ENCODE measurements around the gene UBXN10.

Gene UBXN10

GRCh38 chr1:20152599-20152930 lies 33.3 kb upstream of the UBXN10 start:
- no peak overlapping the region for H3K4me3 ChIP-seq (replicated peaks; ENCODE audit: low read depth, low read length)
- TF ChIP-seq, protein P1, sequence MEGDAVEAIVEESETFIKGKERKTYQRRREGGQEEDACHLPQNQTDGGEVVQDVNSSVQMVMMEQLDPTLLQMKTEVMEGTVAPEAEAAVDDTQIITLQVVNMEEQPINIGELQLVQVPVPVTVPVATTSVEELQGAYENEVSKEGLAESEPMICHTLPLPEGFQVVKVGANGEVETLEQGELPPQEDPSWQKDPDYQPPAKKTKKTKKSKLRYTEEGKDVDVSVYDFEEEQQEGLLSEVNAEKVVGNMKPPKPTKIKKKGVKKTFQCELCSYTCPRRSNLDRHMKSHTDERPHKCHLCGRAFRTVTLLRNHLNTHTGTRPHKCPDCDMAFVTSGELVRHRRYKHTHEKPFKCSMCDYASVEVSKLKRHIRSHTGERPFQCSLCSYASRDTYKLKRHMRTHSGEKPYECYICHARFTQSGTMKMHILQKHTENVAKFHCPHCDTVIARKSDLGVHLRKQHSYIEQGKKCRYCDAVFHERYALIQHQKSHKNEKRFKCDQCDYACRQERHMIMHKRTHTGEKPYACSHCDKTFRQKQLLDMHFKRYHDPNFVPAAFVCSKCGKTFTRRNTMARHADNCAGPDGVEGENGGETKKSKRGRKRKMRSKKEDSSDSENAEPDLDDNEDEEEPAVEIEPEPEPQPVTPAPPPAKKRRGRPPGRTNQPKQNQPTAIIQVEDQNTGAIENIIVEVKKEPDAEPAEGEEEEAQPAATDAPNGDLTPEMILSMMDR (IDR thresholded peaks at IDR 0.05; ENCODE audit: low read length, missing control alignments): no peak
- no peak for DNase-seq (ENCODE audit: low read depth)

DNA sequence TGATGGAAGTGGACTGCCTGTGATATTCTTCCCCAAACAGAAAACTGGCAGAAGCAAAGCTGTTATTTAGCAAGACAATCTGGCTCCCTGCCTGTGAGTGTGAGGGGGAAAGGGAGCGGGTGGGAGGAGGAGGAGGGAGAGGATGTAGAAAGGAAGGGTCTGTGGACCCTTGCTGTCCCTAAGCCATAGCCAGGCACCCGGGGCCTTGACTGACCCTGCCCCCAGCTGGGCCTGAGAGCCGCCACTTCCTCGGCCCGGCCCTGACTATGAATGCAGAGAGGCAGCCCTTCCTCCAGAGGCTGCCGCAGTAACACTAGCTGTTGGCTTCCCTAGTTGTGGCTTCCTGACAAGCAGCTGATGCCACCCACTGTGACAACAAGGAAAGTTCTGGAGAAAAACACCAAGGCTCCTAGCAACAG lies 32.9 kb upstream of the UBXN10 start:
- no peak for DNase-seq (ENCODE audit: low read depth)
- TF ChIP-seq, protein P1 (IDR thresholded peaks at IDR 0.05; ENCODE audit: low read length, missing control alignments): no peak
- no peak overlapping the region for H3K4me3 ChIP-seq (replicated peaks; ENCODE audit: low read depth, low read length)

- DNase-seq (ENCODE audit: low read depth): no peak
- H3K4me3 ChIP-seq (replicated peaks; ENCODE audit: low read depth, low read length): no peak overlapping the region
- TF ChIP-seq, protein P1 (IDR thresholded peaks at IDR 0.05; ENCODE audit: low read length, missing control alignments): no peak
These were observed 31.5 kb upstream of the UBXN10 start for GRCh38 chr1:20154301-20154831.

DNA sequence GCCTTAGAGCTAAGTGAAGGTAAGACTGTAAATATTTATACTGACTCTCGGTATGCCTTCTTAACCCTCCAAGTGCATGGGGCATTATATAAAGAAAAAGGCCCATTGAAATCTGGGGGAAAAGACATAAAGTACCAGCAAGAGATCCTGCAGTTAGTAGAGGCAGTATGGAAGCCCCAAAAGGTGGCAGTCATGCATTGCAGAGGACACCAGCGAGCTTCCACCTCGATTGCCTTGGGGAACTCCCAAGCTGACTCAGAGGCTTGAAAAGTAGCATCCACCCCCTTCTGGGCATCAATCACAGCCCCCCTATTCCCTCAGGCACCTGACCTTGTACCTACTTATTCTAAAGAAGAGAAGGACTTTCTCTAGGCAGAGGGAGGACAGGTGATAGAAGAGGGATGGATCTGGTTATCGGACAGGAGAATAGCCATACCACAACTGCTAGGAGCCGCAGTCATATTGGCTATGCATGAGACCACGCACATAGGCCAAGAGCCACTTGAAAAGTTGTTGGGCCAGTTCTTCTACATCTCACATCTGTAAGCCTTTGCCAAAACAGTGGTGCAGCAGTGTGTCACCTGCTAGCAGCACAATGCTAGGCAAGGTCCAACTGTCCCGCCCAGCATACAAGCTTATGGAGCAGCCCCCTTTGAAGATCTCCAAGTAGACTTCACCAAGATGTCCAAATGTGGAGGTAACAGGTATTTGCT lies 27.4 kb upstream of the UBXN10 start:
- no peak overlapping the region for H3K4me3 ChIP-seq (replicated peaks; ENCODE audit: low read depth, low read length)
- TF ChIP-seq, protein P1 (IDR thresholded peaks at IDR 0.05; ENCODE audit: low read length, missing control alignments): no peak
- no peak for DNase-seq (ENCODE audit: low read depth)

DNA sequence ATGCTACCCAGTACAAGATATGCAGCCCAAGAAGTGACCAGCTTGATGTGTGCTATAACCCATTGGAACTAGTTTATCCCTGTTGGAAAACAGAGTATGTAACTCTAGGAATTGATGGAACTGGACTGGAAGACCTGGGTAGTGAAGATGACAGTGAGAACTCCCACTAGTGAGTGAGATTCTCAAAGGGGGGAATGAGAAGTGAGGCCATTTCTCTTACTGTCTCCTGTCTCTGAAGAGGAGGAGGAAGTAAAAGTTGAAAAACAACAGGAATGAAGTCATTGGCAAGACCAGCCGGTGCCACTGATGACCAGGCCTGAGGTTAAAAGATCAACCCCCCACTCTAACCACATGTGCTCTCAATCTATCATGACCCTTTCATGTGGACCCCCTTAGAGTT lies 25.9 kb upstream of the UBXN10 start:
- TF ChIP-seq, protein P1 (IDR thresholded peaks at IDR 0.05; ENCODE audit: low read length, missing control alignments): no peak
- no peak for DNase-seq (ENCODE audit: low read depth)
- no peak overlapping the region for H3K4me3 ChIP-seq (replicated peaks; ENCODE audit: low read depth, low read length)

GRCh38 chr1:20164694-20165202 lies 21.1 kb upstream of the UBXN10 start:
- peak; percentile 50 for DNase-seq (ENCODE audit: low read depth)
- no peak overlapping the region for H3K4me3 ChIP-seq (replicated peaks; ENCODE audit: low read depth, low read length)
- TF ChIP-seq, protein P1 (IDR thresholded peaks at IDR 0.05; ENCODE audit: low read length, missing control alignments): peak; percentile 32

DNA sequence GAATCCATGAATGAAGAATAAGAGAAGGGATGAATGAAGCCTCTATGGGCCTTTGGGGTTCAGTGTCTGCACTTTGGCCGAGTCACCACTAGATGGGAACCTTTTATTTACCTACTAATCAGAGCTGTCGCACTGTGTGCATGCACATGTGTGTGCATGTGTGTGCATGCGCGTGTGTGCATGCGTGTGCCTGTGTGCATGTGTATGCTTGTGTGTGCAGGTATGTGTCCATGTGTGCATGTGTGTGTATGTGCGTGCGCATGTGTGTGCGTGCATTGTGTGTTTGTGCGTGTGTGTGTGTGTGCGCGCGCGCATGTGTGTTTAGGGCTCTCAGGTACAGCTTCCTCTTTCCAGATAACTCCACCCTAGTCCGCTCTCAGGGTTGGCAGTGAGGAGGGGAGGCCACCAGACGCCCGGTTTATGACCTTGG lies 20.4 kb upstream of the UBXN10 start:
- H3K4me3 ChIP-seq (replicated peaks; ENCODE audit: low read depth, low read length): no peak overlapping the region
- TF ChIP-seq, protein P1 (IDR thresholded peaks at IDR 0.05; ENCODE audit: low read length, missing control alignments): peak; percentile 41
- DNase-seq (ENCODE audit: low read depth): peak; percentile 33

All from fibroblast of pulmonary artery (primary cell).